ENCODE data around the gene LMNA.

GRCh38 chr1:156090138-156090839, 24.2 kb upstream of the LMNA start:
- no peak for TF ChIP-seq CTCF (IDR thresholded peaks at IDR 0.05)
- no peak for TF ChIP-seq EP300 (IDR thresholded peaks at IDR 0.05)
- TF ChIP-seq POLR2A (IDR thresholded peaks at IDR 0.05) = no peak

Measured in sigmoid colon (tissue), 4 donors.